ENCODE results near the gene FNDC5. TPM values are rescaled to one million over a fixed set of nuclear protein-coding genes. Genes with fewer than 3 reads are reported as not detected.

The FNDC5 gene
- total RNA-seq, 1 experiment from 2014 or later = 2.6 TPM

DNA sequence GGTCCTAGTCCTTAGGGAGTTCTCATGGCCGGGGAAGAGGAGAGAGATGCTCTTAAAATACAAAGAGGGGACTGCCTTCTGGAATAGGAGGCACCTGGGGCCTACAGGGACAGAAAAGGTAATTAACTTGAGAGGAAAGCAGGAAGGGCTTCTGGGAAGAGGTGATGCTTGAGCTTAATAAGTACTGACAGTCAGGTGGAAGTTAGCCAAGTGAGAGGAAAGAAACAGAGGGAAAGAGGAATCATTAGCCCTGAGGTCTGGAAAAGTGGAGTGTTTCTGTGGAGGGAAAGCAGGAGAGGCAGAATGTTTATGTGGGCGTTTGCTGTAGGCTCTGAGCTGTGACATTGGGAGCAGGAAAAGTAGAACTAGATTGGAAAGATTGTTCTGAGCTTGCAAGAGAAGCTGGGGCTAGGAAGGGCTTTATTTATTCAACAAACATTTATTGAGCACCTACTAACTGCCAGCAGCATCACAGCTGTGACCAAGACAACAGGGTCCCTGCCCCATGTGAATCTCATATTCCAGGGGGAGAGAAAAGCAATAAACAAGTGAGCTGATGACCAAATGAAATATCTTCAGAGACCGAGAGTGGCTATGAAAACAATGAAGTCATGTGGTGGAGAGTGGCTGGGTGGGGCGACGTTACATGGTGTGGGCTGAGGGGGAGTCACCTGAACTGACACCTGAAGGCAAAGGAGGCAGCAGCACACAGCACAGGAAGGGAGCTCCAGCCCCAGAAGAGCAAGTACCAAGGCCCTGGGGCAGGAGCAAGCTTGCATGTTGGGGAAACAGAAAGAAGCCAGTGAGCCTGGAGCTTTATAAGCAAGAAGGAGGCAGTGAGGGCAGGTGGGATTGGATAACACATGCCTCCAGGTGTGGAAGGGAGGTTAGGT, 4.4 kb upstream of the FNDC5 start:
- BruUV-seq (replicated peaks) = no TSS peak
- Histone ChIP-seq H3K4me3 (ENCODE audit: low read depth in 2 of 2, low read length in 2 of 2) (no peak overlapping the region), H3K27ac (ENCODE audit: low read length) (no peak overlapping the region), H3K4me1 (ENCODE audit: control insufficient read depth, insufficient read depth, low read length) (peaks cover 14% of the 10 kb centered on the region), H3K27me3 (ENCODE audit: control insufficient read depth, insufficient read depth, low read length) (peaks cover 4% of the 10 kb centered on the region), H3K36me3 (ENCODE audit: control insufficient read depth, insufficient read depth, low read length) (no peaks in the 10 kb centered on the region), H3K9me3 (ENCODE audit: control insufficient read depth, insufficient read depth, low read depth, low read length) (no peaks in the 10 kb centered on the region)
- ATAC-seq = no peak
- POLR2A ChIA-PET = no interaction called here
- DNase-seq (ENCODE audit: low read depth, low spot score) = no peak
- in situ Hi-C loops (cut with HindIII; ENCODE audit: low pct_unique_long_range_greater_than_20kb, low sequenced_read_pairs) = no loop called here
- TF ChIP-seq, protein P1, sequence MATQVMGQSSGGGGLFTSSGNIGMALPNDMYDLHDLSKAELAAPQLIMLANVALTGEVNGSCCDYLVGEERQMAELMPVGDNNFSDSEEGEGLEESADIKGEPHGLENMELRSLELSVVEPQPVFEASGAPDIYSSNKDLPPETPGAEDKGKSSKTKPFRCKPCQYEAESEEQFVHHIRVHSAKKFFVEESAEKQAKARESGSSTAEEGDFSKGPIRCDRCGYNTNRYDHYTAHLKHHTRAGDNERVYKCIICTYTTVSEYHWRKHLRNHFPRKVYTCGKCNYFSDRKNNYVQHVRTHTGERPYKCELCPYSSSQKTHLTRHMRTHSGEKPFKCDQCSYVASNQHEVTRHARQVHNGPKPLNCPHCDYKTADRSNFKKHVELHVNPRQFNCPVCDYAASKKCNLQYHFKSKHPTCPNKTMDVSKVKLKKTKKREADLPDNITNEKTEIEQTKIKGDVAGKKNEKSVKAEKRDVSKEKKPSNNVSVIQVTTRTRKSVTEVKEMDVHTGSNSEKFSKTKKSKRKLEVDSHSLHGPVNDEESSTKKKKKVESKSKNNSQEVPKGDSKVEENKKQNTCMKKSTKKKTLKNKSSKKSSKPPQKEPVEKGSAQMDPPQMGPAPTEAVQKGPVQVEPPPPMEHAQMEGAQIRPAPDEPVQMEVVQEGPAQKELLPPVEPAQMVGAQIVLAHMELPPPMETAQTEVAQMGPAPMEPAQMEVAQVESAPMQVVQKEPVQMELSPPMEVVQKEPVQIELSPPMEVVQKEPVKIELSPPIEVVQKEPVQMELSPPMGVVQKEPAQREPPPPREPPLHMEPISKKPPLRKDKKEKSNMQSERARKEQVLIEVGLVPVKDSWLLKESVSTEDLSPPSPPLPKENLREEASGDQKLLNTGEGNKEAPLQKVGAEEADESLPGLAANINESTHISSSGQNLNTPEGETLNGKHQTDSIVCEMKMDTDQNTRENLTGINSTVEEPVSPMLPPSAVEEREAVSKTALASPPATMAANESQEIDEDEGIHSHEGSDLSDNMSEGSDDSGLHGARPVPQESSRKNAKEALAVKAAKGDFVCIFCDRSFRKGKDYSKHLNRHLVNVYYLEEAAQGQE (IDR thresholded peaks at IDR 0.05; ENCODE audit: insufficient read depth in 1 of 2, low read depth in 2 of 2, low read length in 1 of 2) = no peak
- no peak for TF ChIP-seq CTCF (IDR thresholded peaks at IDR 0.05)
- TF ChIP-seq TCF7L2 (IDR thresholded peaks at IDR 0.05; ENCODE audit: low read depth, low read length) = no peak
- TF ChIP-seq POLR2AphosphoS5 (IDR thresholded peaks at IDR 0.05; ENCODE audit: low read depth, low read length) = no peak
- no peak for TF ChIP-seq SIN3A (IDR thresholded peaks at IDR 0.05; ENCODE audit: borderline replicate concordance, insufficient read depth, low read depth, low read length)
- CTCF ChIA-PET = interaction anchor here (0.6 kb wide), 2 partner anchors 318 to 358 kb away, joined by 5 read pairs; no protein-coding TSS in a partner anchor
- intact Hi-C loops (cut with micrococcal nuclease; ENCODE audit: unreplicated experiment) = loop anchor here (10.0 kb wide), 2 partner anchors 210 to 430 kb away; partner anchors contain the start of gene AZIN2

GRCh38 chr1:32873484-32873883, 2.8 kb upstream of the FNDC5 start:
- DNase-seq (ENCODE audit: low read depth, low spot score) (no peak), ATAC-seq (no peak)
- Histone ChIP-seq H3K9me3 (ENCODE audit: control insufficient read depth, insufficient read depth, low read depth, low read length) (no peaks in the 10 kb centered on the region), H3K4me1 (ENCODE audit: control insufficient read depth, insufficient read depth, low read length) (peaks cover 14% of the 10 kb centered on the region), H3K27ac (ENCODE audit: low read length) (no peak overlapping the region), H3K4me3 (ENCODE audit: low read depth in 2 of 2, low read length in 2 of 2) (no peak overlapping the region), H3K36me3 (ENCODE audit: control insufficient read depth, insufficient read depth, low read length) (no peaks in the 10 kb centered on the region), H3K27me3 (ENCODE audit: control insufficient read depth, insufficient read depth, low read length) (peaks cover 4% of the 10 kb centered on the region)
- intact Hi-C loops (cut with micrococcal nuclease; ENCODE audit: unreplicated experiment) = loop anchor here (10.0 kb wide), 2 partner anchors 211 to 429 kb away; partner anchors contain the start of gene AZIN2
- ChIA-PET POLR2A (no interaction called here), CTCF (interaction anchor here (0.5 to 1.2 kb wide), 5 partner anchors 17 to 353 kb away, joined by 3 to 7 read pairs (median 4); no protein-coding TSS in a partner anchor)
- BruUV-seq (replicated peaks) = no TSS peak
- in situ Hi-C loops (cut with HindIII; ENCODE audit: low pct_unique_long_range_greater_than_20kb, low sequenced_read_pairs) = no loop called here
- no peak for TF ChIP-seq TCF7L2 (IDR thresholded peaks at IDR 0.05; ENCODE audit: low read depth, low read length)
- TF ChIP-seq, protein P1 (IDR thresholded peaks at IDR 0.05; ENCODE audit: insufficient read depth in 1 of 2, low read depth in 2 of 2, low read length in 1 of 2) = no peak
- no peak for TF ChIP-seq POLR2AphosphoS5 (IDR thresholded peaks at IDR 0.05; ENCODE audit: low read depth, low read length)
- no peak for TF ChIP-seq SIN3A (IDR thresholded peaks at IDR 0.05; ENCODE audit: borderline replicate concordance, insufficient read depth, low read depth, low read length)
- TF ChIP-seq CTCF (IDR thresholded peaks at IDR 0.05) = no peak

Data from Panc1 (cell line).